OCI-LY1 (cell line): ENCODE results near the gene WFDC12.

ENCODE experiments used
- H2AFZ ChIP-seq: fragments of 200-600 bp; sonication (generic), shearing (Covaris generic); 2 replicates; pipeline ENCODE4 v1.6.0; 2014; ENCODE audit warnings: antibody characterized with exemption, mild to moderate bottlenecking, low read length
- H3F3A ChIP-seq: fragments of 200-600 bp; sonication (generic), shearing (Covaris generic); 2 replicates; pipeline ENCODE4 v1.6.0; 2014; ENCODE audit warnings: mild to moderate bottlenecking, antibody characterized with exemption, low read length, moderate library complexity; ENCODE audit not compliant: insufficient read depth
- H3K27ac ChIP-seq: fragments of 200-600 bp; sonication (generic); 2 replicates; pipeline ENCODE4 v1.5.1; 2014; ENCODE audit warnings: low read length, mixed run types, mild to moderate bottlenecking, low read depth; ENCODE audit not compliant: poor library complexity, severe bottlenecking
- H3K27me3 ChIP-seq: fragments of 200-600 bp; sonication (generic); 2 replicates; pipeline ENCODE4 v1.6.0; 2014; ENCODE audit warnings: antibody characterized with exemption, mild to moderate bottlenecking, low read length, moderate library complexity; ENCODE audit not compliant: insufficient read depth
- H3K36me3 ChIP-seq: fragments of 200-600 bp; sonication (generic); 2 replicates; pipeline ENCODE4 v1.6.1; 2014; ENCODE audit warnings: mild to moderate bottlenecking, antibody characterized with exemption, low read length, moderate library complexity, mixed read lengths; ENCODE audit not compliant: insufficient read depth
- H3K4me1 ChIP-seq: fragments of 200-600 bp; sonication (generic); 2 replicates; pipeline ENCODE4 v1.5.1; 2014; ENCODE audit warnings: mild to moderate bottlenecking, low read length, moderate library complexity; ENCODE audit not compliant: insufficient read depth, severe bottlenecking
- H3K4me2 ChIP-seq: fragments of 200-600 bp; sonication (generic), shearing (Covaris generic); 2 replicates; pipeline ENCODE4 v1.6.1; 2014; ENCODE audit warnings: low read length
- H3K4me3 ChIP-seq: fragments of 200-600 bp; sonication (generic); 2 replicates; pipeline ENCODE4 v1.5.1; 2014; ENCODE audit warnings: low read length, low read depth, mild to moderate bottlenecking, mixed read lengths; ENCODE audit not compliant: poor library complexity, severe bottlenecking
- H3K79me2 ChIP-seq: fragments of 200-600 bp; shearing (Covaris generic); 2 replicates; pipeline ENCODE4 v1.6.1; 2016; ENCODE audit warnings: mixed run types, low read length, mixed read lengths; ENCODE audit not compliant: insufficient read depth
- H3K9ac ChIP-seq: fragments of 200-600 bp; sonication (generic), shearing (Covaris generic); 2 replicates; pipeline ENCODE4 v1.6.1; 2014; ENCODE audit warnings: mild to moderate bottlenecking, low read length, mixed read lengths
- H3K9me2 ChIP-seq: fragments of 200-600 bp; sonication (generic), shearing (Covaris generic); 2 replicates; pipeline ENCODE4 v1.6.1; 2014; ENCODE audit warnings: low read depth, mild to moderate bottlenecking, low read length, mixed read lengths
- H3K9me3 ChIP-seq: fragments of 200-600 bp; shearing (Covaris generic); 2 replicates; pipeline ENCODE4 v1.6.1; 2014; ENCODE audit warnings: low read length, mixed read lengths
- H4K20me1 ChIP-seq: fragments of 200-600 bp; sonication (generic), shearing (Covaris generic); 2 replicates; pipeline ENCODE4 v1.6.0; 2016; ENCODE audit warnings: mild to moderate bottlenecking, low read length; ENCODE audit not compliant: insufficient read depth
- CTCF ChIP-seq: fragments of 200-600 bp; sonication (generic), shearing (Covaris generic); IDR thresholded peaks from 2 replicates; pipeline ENCODE4 v1.5.1; 2017; ENCODE audit warnings: mild to moderate bottlenecking, antibody characterized with exemption, low read length, moderate library complexity, mixed read lengths
- EZH2 ChIP-seq: fragments of 200-600 bp; sonication (generic), shearing (Covaris generic); IDR thresholded peaks from 2 replicates; pipeline ENCODE4 v1.8.0; 2017; ENCODE audit warnings: borderline replicate concordance, mixed run types, mild to moderate bottlenecking, antibody characterized with exemption, low read length, moderate library complexity, mixed read lengths

The WFDC12 gene

GRCh38 chr20:45121388-45121787 is 2.9 kb downstream of the WFDC12 start:
- no peak overlapping the region for H3K4me2 ChIP-seq
- H3K27me3 ChIP-seq = no peaks in the 10 kb centered on the region
- H4K20me1 ChIP-seq = no peaks in the 10 kb centered on the region
- no peaks in the 10 kb centered on the region for H3K4me1 ChIP-seq
- H3K4me3 ChIP-seq = no peak overlapping the region
- H3F3A ChIP-seq = no peaks in the 10 kb centered on the region
- TF ChIP-seq CTCF (no peak), EZH2 (no peak)
- no peaks in the 10 kb centered on the region for H3K36me3 ChIP-seq
- H3K9me3 ChIP-seq = no peaks in the 10 kb centered on the region
- no peak overlapping the region for H2AFZ ChIP-seq
- no peak overlapping the region for H3K27ac ChIP-seq
- no peaks in the 10 kb centered on the region for H3K79me2 ChIP-seq
- H3K9ac ChIP-seq = no peak overlapping the region
- H3K9me2 ChIP-seq = no peaks in the 10 kb centered on the region

GRCh38 chr20:45119556-45120266 is 4.6 kb downstream of the WFDC12 start:
- H3K4me2 ChIP-seq = no peak overlapping the region
- no peaks in the 10 kb centered on the region for H3F3A ChIP-seq
- H3K9me3 ChIP-seq = no peaks in the 10 kb centered on the region
- H3K36me3 ChIP-seq = no peaks in the 10 kb centered on the region
- H3K27me3 ChIP-seq = no peaks in the 10 kb centered on the region
- H4K20me1 ChIP-seq = no peaks in the 10 kb centered on the region
- no peaks in the 10 kb centered on the region for H3K79me2 ChIP-seq
- no peaks in the 10 kb centered on the region for H3K9me2 ChIP-seq
- H3K9ac ChIP-seq = no peak overlapping the region
- H2AFZ ChIP-seq = no peak overlapping the region
- H3K27ac ChIP-seq = no peak overlapping the region
- no peak overlapping the region for H3K4me3 ChIP-seq
- no peak for TF ChIP-seq EZH2
- no peak for TF ChIP-seq CTCF
- H3K4me1 ChIP-seq = no peaks in the 10 kb centered on the region

DNA sequence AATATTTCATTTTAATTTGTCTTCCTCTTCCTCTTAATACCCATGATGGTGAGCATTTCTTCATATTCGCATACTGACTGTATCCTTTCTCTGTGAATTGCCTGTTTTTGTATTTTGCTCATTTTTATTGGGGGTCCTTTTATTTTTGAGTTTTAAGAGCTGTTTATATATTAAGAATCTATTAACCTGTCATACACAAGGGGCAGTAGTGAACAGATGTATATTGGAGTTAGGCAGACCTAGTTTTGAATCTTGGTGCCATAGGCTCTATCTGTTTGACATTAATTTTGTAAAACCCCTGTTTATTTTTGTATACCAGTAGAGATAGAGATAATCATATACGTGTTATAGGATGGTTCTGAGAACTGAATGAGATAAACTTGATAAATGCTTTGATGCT is 6.2 kb downstream of the WFDC12 start:
- H3K4me1 ChIP-seq = no peaks in the 10 kb centered on the region
- H3K9me2 ChIP-seq = no peaks in the 10 kb centered on the region
- no peak overlapping the region for H2AFZ ChIP-seq
- TF ChIP-seq CTCF (no peak), EZH2 (no peak)
- H3K79me2 ChIP-seq = no peaks in the 10 kb centered on the region
- H3K27me3 ChIP-seq = no peaks in the 10 kb centered on the region
- H3K4me2 ChIP-seq = no peak overlapping the region
- H3K36me3 ChIP-seq = no peaks in the 10 kb centered on the region
- H3K9ac ChIP-seq = no peak overlapping the region
- H3K4me3 ChIP-seq = no peak overlapping the region
- H3K27ac ChIP-seq = no peak overlapping the region
- H3K9me3 ChIP-seq = no peaks in the 10 kb centered on the region
- H4K20me1 ChIP-seq = no peaks in the 10 kb centered on the region
- no peaks in the 10 kb centered on the region for H3F3A ChIP-seq
